HepG2 (cell line): ENCODE measurements around the gene SPINDOC. TPM values are rescaled to one million over a fixed set of nuclear protein-coding genes. Genes with fewer than 3 reads are reported as not detected.
A peak's percentile ranks its signal among the peaks of the same experiment; 100 is the strongest.

Experiments
- ATAC-seq: fragments of 200-7000 bp; cut with Tn5 transposase; 3 replicates; pipeline ENCODE4 v1.9.1; 2020; ENCODE audit warnings: mild to moderate bottlenecking, moderate library complexity
- BruUV-seq: library from RNA; stranded (reverse); fragments of 400-500 nt; replicated peaks from 2 replicates; lab custom pipeline; 2021; lab: Mats Ljungman, UMichigan
- CTCF ChIA-PET: fragments of 300-600 bp; formaldehyde crosslinking; extraction: SDS; loops from one replicate; lab custom pipeline; 2021; ENCODE audit warnings: low total read pairs, inconsistent platforms, low intra/inter-chr PET ratio; lab: Yijun Ruan, JAX
- POLR2A ChIA-PET: fragments of 350-600 bp; sonication (Branson Sonifier 250); formaldehyde crosslinking; loops from one replicate; lab custom pipeline; 2020; ENCODE audit warnings: antibody characterized with exemption, inconsistent platforms; lab: Yijun Ruan, JAX
- DNase-seq: peaks from one replicate; pipeline ENCODE4 v3.0.0-alpha.2; 2015; ENCODE audit warnings: low spot score
- FAIRE-seq: peaks from 3 replicates; lab custom pipeline; 2011; peaks lifted over from hg19 to GRCh38; lab: Jason Lieb, UNC
- H2AFZ ChIP-seq: one replicate; pipeline ENCODE4 v1.6.1; 2011; ENCODE audit warnings: low read length, inconsistent platforms
- H3K27ac ChIP-seq: fragments of 300-600 bp; 3 replicates; pipeline ENCODE4 v1.8.0; 2011; ENCODE audit warnings: mixed run types, mild to moderate bottlenecking, mixed read lengths, low read length, inconsistent platforms; ENCODE audit not compliant: insufficient read depth; ENCODE audit errors: extremely low read length
- H3K27me3 ChIP-seq, 2 experiments: fragments of 200-600 bp in 1 of 2; 2 replicates in 1 of 2; 3 replicates in 1 of 2; pipeline versions ENCODE4 v1.6.0 to v1.8.0; 2011; ENCODE audit warnings: low read length in 2 of 2, mild to moderate bottlenecking in 2 of 2, moderate library complexity in 2 of 2, inconsistent platforms in 1 of 2; ENCODE audit not compliant: insufficient read depth in 2 of 2, control insufficient read depth in 1 of 2
- H3K36me3 ChIP-seq, 2 experiments: fragments of 200-600 bp in 1 of 2; replicated peaks in 1 of 2; 2 replicates in 1 of 2; 3 replicates in 1 of 2; pipeline versions ENCODE4 v1.5.1 to v1.8.0; 2011; ENCODE audit warnings: low read length in 2 of 2, inconsistent platforms in 1 of 2; ENCODE audit not compliant: insufficient read depth in 2 of 2, control insufficient read depth in 1 of 2
- H3K4me1 ChIP-seq: 2 replicates; pipeline ENCODE4 v1.5.1; 2012; ENCODE audit warnings: low read length, inconsistent platforms; ENCODE audit not compliant: insufficient read depth
- H3K4me2 ChIP-seq: 2 replicates; pipeline ENCODE4 v1.6.0; 2011; ENCODE audit warnings: low read depth, low read length, inconsistent platforms
- H3K4me3 ChIP-seq, 3 experiments: fragments of 200-600 bp in 1 of 3; sonication (generic), shearing (Covaris generic) in 1 of 3; replicated peaks in 1 of 3; 2 replicates each; pipeline ENCODE4 v1.5.1; 2011 to 2016; ENCODE audit warnings: low read length in 3 of 3, inconsistent platforms in 2 of 3, low read depth in 2 of 3, mild to moderate bottlenecking in 2 of 3, control low read depth in 1 of 3, mixed read lengths in 1 of 3; ENCODE audit not compliant: insufficient read depth in 1 of 3
- H3K79me2 ChIP-seq: one replicate; pipeline ENCODE4 v1.6.1; 2011; ENCODE audit warnings: low read length, inconsistent platforms; ENCODE audit not compliant: insufficient read depth
- H3K9ac ChIP-seq: 2 replicates; pipeline ENCODE4 v1.6.0; 2011; ENCODE audit warnings: mild to moderate bottlenecking, low read depth, low read length, inconsistent platforms; ENCODE audit not compliant: insufficient read depth
- H3K9me3 ChIP-seq: 2 replicates; pipeline ENCODE4 v1.5.1; 2012; ENCODE audit warnings: mild to moderate bottlenecking, low read length
- H4K20me1 ChIP-seq: 2 replicates; pipeline ENCODE4 v1.6.0; 2011; ENCODE audit warnings: inconsistent platforms, mild to moderate bottlenecking, low read length, moderate library complexity; ENCODE audit not compliant: insufficient read depth
- CENPT ChIP-seq: sonication (generic); formaldehyde crosslinking; IDR thresholded peaks from 2 replicates; pipeline ENCODE4 v1.8.0; 2022; ENCODE audit warnings: low read depth, mild to moderate bottlenecking, moderate library complexity, missing genetic modification reagents
- ELF4 ChIP-seq: sonication (generic); formaldehyde crosslinking; IDR thresholded peaks from 2 replicates; pipeline ENCODE4 v1.5.0; 2020; ENCODE audit warnings: missing genetic modification reagents, mild to moderate bottlenecking, moderate library complexity, borderline replicate concordance
- SNAPC2 ChIP-seq: sonication (generic); formaldehyde crosslinking; IDR thresholded peaks from 2 replicates; pipeline ENCODE4 v1.8.1; 2022; ENCODE audit warnings: mild to moderate bottlenecking, missing genetic modification reagents
- TEAD3 ChIP-seq: optimal IDR thresholded peaks from 2 replicates; pipeline ENCODE3; 2016; ENCODE audit warnings: borderline replicate concordance
- ZBTB37 ChIP-seq: sonication (generic); formaldehyde crosslinking; IDR thresholded peaks from 2 replicates; pipeline ENCODE4 v1.4.0; 2020; ENCODE audit warnings: mild to moderate bottlenecking, missing genetic modification reagents
- ZNF276 ChIP-seq: sonication (generic); formaldehyde crosslinking; IDR thresholded peaks from 2 replicates; pipeline ENCODE4 v1.4.0; 2020; ENCODE audit warnings: mild to moderate bottlenecking, low read depth, missing genetic modification reagents
- ZNF670 ChIP-seq: sonication (generic); formaldehyde crosslinking; IDR thresholded peaks from 2 replicates; pipeline ENCODE4 v1.8.0; 2022; ENCODE audit warnings: mild to moderate bottlenecking, missing genetic modification reagents, borderline replicate concordance
- WGBS: methylation state at CpG from one replicate; pipeline ENCODE4 v1.1.6; 2017; ENCODE audit warnings: low lambda C conversion rate; 5-methylcytosine and 5-hydroxymethylcytosine counted together
- in situ Hi-C: cut with HindIII; loops from 2 replicates; pipeline ENCODE4 v1.10.0; 2017; ENCODE audit warnings: low pct_unique_long_range_greater_than_20kb; ENCODE audit not compliant: extremely low pct_ligation_motif_present
- intact Hi-C: fragments of 100-400 bp; cut with micrococcal nuclease; formaldehyde crosslinking; loops from one replicate; pipeline ENCODE4 v1.10.0; 2022; ENCODE audit not compliant: unreplicated experiment
- polyA plus RNA-seq, 8 experiments: library from polyadenylated mRNA; depleted of rRNA in 3 of 8; stranded (reverse) in 7 of 8; unstranded in 1 of 8; fragments of >200 nt; fragmentation: Illumina TruSeq in 4 of 8; extraction: Trizol in 4 of 8; gene quantifications; 2 replicates each; pipeline versions ENCODE4 v1.2.1 to v1.2.3, GENCODE V29; 2011 to 2016; ENCODE audit warnings: low read depth in 4 of 8, missing spikeins in 1 of 8, mixed read lengths in 1 of 8; ENCODE audit not compliant: insufficient read depth in 1 of 8
- total RNA-seq, 5 experiments: library from RNA; depleted of rRNA; stranded (reverse); fragments of >200 nt; fragmentation: Illumina TruSeq; extraction: Trizol; gene quantifications; 2 replicates each; pipeline ENCODE4 v1.2.3, GENCODE V29; 2016; ENCODE audit warnings: low read depth in 1 of 5

The SPINDOC gene
- total and polyA plus RNA-seq, 2 of the 13 experiments (the other 11 are each of a cell fraction or from before 2014, with no cell fraction given): 21.4 to 29.9 TPM

GRCh38 chr11:63837739-63838138 lies 24.5 kb downstream of the SPINDOC start:
- peak overlapping the region; percentile 50 to 96 (median 51) for H3K4me3 ChIP-seq
- peak overlapping the region; percentile 51 for H3K27ac ChIP-seq
- ChIA-PET POLR2A (interaction anchor here (1.3 to 3.3 kb wide), 4 partner anchors 30 to 108 kb away, joined by 3 to 23 read pairs (median 7); no protein-coding TSS in a partner anchor), CTCF (interaction anchor here (1.3 to 2.8 kb wide), 5 partner anchors 34 to 108 kb away, joined by 6 to 15 read pairs (median 9); no protein-coding TSS in a partner anchor)
- WGBS: 7% methylated on average over 4 of the region's 5 CpGs
- peak overlapping the region; percentile 66 for H3K9ac ChIP-seq
- H3K4me1 ChIP-seq: peaks cover 57% of the 10 kb centered on the region
- no peak for DNase-seq
- no peaks in the 10 kb centered on the region; a peak in 1 of 5 replicates for H3K27me3 ChIP-seq
- no peak for FAIRE-seq
- peak overlapping the region; percentile 79 for H2AFZ ChIP-seq
- TF ChIP-seq ZNF276: peak; percentile 31; the same call in 1 of the 2 replicates
- no peak for TF ChIP-seq CENPT (CRISPR knock-in tag)
- no peak for TF ChIP-seq ZBTB37 (CRISPR knock-in tag)
- TF ChIP-seq ELF4 (CRISPR knock-in tag): peak; percentile 27; the same call in 1 of the 2 replicates
- TF ChIP-seq TEAD3 (CRISPR knock-in tag): peak; percentile 29
- TF ChIP-seq ZNF670 (CRISPR knock-in tag): 0 out of 2 replicates have a peak, but pooled peaks have one; percentile 21
- no peak for TF ChIP-seq SNAPC2
- H4K20me1 ChIP-seq: peaks cover 19% of the 10 kb centered on the region; the same call in 1 of the 2 replicates
- in situ Hi-C loops: loop anchor here (5.0 to 10.0 kb wide), 3 partner anchors 50 to 307 kb away; no protein-coding TSS in a partner anchor
- no peak for ATAC-seq
- intact Hi-C loops: loop anchor here (1.0 to 10.0 kb wide), 6 partner anchors 35 to 317 kb away; no protein-coding TSS in a partner anchor
- BruUV-seq: no TSS peak
- peak overlapping the region; percentile 94 for H3K4me2 ChIP-seq
- peaks cover 33% of the 10 kb centered on the region for H3K79me2 ChIP-seq
- H3K9me3 ChIP-seq: no peaks in the 10 kb centered on the region
- 0 out of 5 replicates have a peak, but pooled peaks cover 0 to 8% of the 10 kb centered on the region in 2 experiments for H3K36me3 ChIP-seq
